ENCODE results near the gene MOB3C. TPM values are rescaled to one million over a fixed set of nuclear protein-coding genes. Genes with fewer than 3 reads are reported as not detected.
A peak's percentile ranks its signal among the peaks of the same experiment; 100 is the strongest.

The MOB3C gene
- polyA plus RNA-seq, 1 experiment: 11.6 TPM

- TF ChIP-seq CTCF (IDR thresholded peaks at IDR 0.05; ENCODE audit: insufficient read depth, low read depth, low read length): no peak
- H3K36me3 ChIP-seq (ENCODE audit: control insufficient read depth, insufficient read depth, low read length): 0 out of 2 replicates have a peak, but pooled peaks cover 2% of the 10 kb centered on the region
- DNase-seq (ENCODE audit: low read depth): no peak
- CTCF ChIA-PET: interaction anchor here (0.9 to 2.5 kb wide), 4 partner anchors 39 to 76 kb away, joined by 3 to 8 read pairs (median 4); no protein-coding TSS in a partner anchor
- H3K27me3 ChIP-seq (ENCODE audit: control insufficient read depth, insufficient read depth, low read length): no peaks in the 10 kb centered on the region
- H3K4me3 ChIP-seq (ENCODE audit: low read depth, low read length): peak overlapping the region; percentile 96
- POLR2A ChIA-PET: no interaction called here
Observed at GRCh38 chr1:46603481-46603857, 13.1 kb downstream of the MOB3C start.

- ChIA-PET POLR2A (no interaction called here), CTCF (interaction anchor here (0.6 to 1.7 kb wide), 4 partner anchors 11 to 244 kb away, joined by 3 to 5 read pairs (median 4); no protein-coding TSS in a partner anchor)
- 0 out of 2 replicates have a peak, but pooled peaks cover 1% of the 10 kb centered on the region for H3K36me3 ChIP-seq (ENCODE audit: control insufficient read depth, insufficient read depth, low read length)
- no peaks in the 10 kb centered on the region for H3K27me3 ChIP-seq (ENCODE audit: control insufficient read depth, insufficient read depth, low read length)
- no peak for DNase-seq (ENCODE audit: low read depth)
- H3K4me3 ChIP-seq (ENCODE audit: low read depth, low read length): no peak overlapping the region
- TF ChIP-seq CTCF (IDR thresholded peaks at IDR 0.05; ENCODE audit: insufficient read depth, low read depth, low read length): no peak
Observed at GRCh38 chr1:46601257-46602007, 15.2 kb downstream of the MOB3C start.

- TF ChIP-seq CTCF (IDR thresholded peaks at IDR 0.05; ENCODE audit: insufficient read depth, low read depth, low read length): no peak
- Histone ChIP-seq H3K27me3 (ENCODE audit: control insufficient read depth, insufficient read depth, low read length) (no peaks in the 10 kb centered on the region), H3K36me3 (ENCODE audit: control insufficient read depth, insufficient read depth, low read length) (0 out of 2 replicates have a peak, but pooled peaks cover 1% of the 10 kb centered on the region), H3K4me3 (ENCODE audit: low read depth, low read length) (no peak overlapping the region)
- CTCF ChIA-PET: interaction anchor here (1.4 kb wide), 1 partner anchor 152 kb away, joined by 3 read pairs; no protein-coding TSS in a partner anchor
- no peak for DNase-seq (ENCODE audit: low read depth)
- POLR2A ChIA-PET: no interaction called here
Observed at GRCh38 chr1:46599059-46599970, 17.3 kb downstream of the MOB3C start.

- Histone ChIP-seq H3K36me3 (ENCODE audit: control insufficient read depth, insufficient read depth, low read length) (peaks cover 3% of the 10 kb centered on the region; the same call in 1 of the 2 replicates), H3K4me3 (ENCODE audit: low read depth, low read length) (no peak overlapping the region), H3K27me3 (ENCODE audit: control insufficient read depth, insufficient read depth, low read length) (no peaks in the 10 kb centered on the region)
- ChIA-PET CTCF (no interaction called here), POLR2A (no interaction called here)
- no peak for DNase-seq (ENCODE audit: low read depth)
- no peak for TF ChIP-seq CTCF (IDR thresholded peaks at IDR 0.05; ENCODE audit: insufficient read depth, low read depth, low read length)
Observed at GRCh38 chr1:46596846-46597245, 19.8 kb downstream of the MOB3C start.

GRCh38 chr1:46596036-46596435, 20.6 kb downstream of the MOB3C start:
- no peak for TF ChIP-seq CTCF (IDR thresholded peaks at IDR 0.05; ENCODE audit: insufficient read depth, low read depth, low read length)
- Histone ChIP-seq H3K36me3 (ENCODE audit: control insufficient read depth, insufficient read depth, low read length) (peaks cover 7% of the 10 kb centered on the region), H3K4me3 (ENCODE audit: low read depth, low read length) (no peak overlapping the region), H3K27me3 (ENCODE audit: control insufficient read depth, insufficient read depth, low read length) (no peaks in the 10 kb centered on the region)
- no peak for DNase-seq (ENCODE audit: low read depth)
- ChIA-PET CTCF (no interaction called here), POLR2A (interaction anchor here (0.6 kb wide), 1 partner anchor 78 kb away, joined by 4 read pairs; no protein-coding TSS in a partner anchor)

All from BJ (cell line).